ENCODE results near the gene NUTM2E.
"Not testable (repeated sequence)": the region's sequence is repeated elsewhere in the genome, so short reads cannot be mapped to it uniquely, and the experiment has no call there.

Gene NUTM2E

GRCh38 chr10:79866903-79867551 is 40.5 kb downstream of the NUTM2E start:
- not testable (repeated sequence) for DNase-seq

- not testable (repeated sequence) for DNase-seq
These were observed 41.5 kb downstream of the NUTM2E start for GRCh38 chr10:79868023-79868422.

- not testable (repeated sequence) for DNase-seq
These were observed 43.0 kb downstream of the NUTM2E start for GRCh38 chr10:79869439-79870097.

- DNase-seq = not testable (repeated sequence)
These were observed 45.2 kb downstream of the NUTM2E start for GRCh38 chr10:79871729-79872128.

Data from stimulated activated CD4-positive, alpha-beta T cell treated with anti-CD3 and anti-CD28 coated beads, Interleukin-12 subunit alpha, Interleukin-12 subunit beta, amount 100 ng/mL, for 4 hours (primary cell).